COR-L47 (cell line): ENCODE data around the gene ALPL.
"Not testable (repeated sequence)": the region's sequence is repeated elsewhere in the genome, so short reads cannot be mapped to it uniquely, and the experiment has no call there.

Experiments used
- DNase-seq: peaks from one replicate; lab custom pipeline; 2025; lab: John Stamatoyannopoulos, UW

The ALPL gene

DNA sequence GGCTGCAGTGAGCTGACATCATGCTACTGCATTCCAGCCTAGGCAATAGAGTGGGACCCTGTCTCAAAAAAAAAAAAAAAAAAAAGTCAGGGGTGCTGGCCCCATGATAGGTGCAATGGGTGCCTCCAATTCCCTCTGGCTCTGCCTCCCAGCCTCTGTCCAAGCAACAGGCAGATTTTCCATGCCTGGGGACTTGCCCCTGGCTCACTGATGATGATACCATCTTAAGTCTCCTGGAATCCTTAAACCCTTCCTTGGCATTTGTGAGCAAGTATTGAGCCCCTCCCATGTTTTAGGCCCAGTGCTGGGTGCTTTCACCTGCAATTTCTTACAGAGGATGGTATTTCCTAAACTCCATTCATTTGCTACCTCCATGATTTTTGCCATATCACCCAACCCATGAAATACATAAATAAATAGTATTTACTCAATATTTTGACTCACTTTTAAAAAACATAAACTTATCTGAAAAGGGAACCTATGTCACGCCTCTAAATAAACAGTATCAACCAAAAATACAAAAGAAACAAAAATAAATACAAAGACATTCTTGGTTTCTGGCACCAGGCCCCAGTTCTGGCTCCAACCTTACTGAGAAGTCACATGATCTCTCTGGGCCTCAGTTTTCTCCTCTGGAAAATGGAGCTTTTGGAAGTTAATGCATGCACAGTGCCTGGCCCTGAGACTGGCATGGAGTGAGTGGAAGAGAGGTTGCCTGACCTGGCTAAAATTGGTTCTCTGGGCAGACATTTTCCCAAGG is 1.5 kb upstream of the ALPL start:
- DNase-seq: no peak

DNA sequence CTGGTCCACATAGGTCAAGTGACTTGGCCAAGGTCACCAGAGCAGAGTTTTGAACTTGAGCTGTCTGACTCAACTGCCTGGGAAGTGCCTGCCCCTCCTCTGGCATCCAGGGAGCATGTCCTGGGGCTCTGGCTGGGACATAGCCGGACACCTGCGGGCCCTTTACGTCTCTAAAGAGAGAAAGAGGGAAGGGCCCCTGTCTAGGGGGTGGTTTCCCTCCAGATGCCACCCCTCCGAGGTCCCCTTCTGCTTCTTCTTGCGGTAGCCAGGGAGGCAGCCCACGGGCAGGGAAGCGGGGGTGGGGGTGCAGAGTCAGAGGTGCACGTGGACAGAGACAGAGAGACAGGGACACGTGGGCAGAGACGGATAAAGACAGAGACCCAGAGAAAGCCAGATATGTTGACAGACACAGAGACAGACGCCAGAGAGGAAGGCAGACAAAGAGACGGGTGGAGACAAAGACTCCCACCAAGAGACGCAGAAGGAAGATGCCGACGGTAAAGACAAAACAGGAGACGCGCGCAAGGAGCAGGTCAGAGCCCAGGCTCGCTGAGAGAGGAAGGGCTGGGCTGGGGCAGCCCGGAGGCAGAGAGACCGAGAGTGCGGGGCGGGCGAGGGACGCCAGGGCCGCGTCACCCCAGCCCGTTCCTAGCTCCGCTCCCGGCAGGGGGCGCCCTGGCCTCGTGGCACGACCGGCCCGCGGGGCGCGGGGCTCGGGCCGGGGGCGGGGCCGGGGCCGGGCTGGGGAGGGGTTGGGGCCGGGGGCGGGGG is 458 bp upstream of the ALPL start:
- no peak for DNase-seq

DNA sequence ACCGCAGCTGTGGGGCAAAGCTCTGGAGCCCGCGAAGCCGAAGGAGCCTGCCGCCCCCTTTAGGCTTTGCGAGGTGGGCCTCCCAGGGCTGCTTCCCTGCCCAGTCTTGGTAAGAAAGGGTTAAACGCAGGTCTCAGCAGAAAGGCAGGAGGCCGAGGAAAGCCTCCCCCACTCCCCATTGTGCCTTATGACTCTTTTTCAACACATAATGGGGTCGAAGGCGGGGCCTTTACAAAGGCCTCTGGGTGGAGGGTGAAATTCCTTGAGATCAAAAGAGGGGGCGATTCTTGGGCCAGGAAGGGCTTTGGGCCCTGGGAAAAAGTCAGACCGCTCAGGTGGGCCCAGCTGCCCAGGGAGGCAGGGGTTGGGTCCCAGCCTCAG is 880 bp downstream of the ALPL start:
- no peak for DNase-seq

DNA sequence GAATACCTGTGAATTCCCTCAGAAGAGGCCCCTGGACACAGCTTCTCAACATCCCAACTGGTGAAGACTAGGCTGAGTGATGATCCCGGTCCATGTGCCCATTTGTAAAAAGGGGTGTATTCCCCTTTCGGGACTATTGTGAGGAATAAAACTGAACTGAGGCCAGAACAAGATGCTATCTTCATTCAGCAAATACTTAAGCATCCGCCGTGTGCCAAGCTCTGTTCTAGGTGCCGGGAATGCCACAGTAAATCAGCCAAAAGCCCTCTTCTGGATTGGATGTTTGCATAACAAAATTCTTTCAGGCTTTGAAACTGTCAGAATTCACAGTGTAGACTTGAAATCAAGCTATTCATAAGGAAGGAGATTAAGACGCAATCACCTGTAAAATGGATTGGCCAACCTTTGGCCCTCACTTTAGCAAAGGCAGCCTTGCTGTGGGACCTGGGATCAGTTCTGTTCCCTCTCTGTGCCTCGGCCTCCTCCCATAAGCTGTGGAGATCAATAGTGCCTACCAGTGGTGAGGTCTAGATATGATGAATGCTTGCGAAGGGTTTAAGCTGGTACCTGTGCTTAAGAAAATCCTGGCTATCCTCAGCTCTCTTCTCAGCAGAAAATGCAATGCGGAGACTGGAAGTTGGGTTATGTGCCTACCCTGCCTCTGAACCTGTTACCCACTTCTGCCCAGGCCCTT is 1.8 kb downstream of the ALPL start:
- no peak for DNase-seq

DNA sequence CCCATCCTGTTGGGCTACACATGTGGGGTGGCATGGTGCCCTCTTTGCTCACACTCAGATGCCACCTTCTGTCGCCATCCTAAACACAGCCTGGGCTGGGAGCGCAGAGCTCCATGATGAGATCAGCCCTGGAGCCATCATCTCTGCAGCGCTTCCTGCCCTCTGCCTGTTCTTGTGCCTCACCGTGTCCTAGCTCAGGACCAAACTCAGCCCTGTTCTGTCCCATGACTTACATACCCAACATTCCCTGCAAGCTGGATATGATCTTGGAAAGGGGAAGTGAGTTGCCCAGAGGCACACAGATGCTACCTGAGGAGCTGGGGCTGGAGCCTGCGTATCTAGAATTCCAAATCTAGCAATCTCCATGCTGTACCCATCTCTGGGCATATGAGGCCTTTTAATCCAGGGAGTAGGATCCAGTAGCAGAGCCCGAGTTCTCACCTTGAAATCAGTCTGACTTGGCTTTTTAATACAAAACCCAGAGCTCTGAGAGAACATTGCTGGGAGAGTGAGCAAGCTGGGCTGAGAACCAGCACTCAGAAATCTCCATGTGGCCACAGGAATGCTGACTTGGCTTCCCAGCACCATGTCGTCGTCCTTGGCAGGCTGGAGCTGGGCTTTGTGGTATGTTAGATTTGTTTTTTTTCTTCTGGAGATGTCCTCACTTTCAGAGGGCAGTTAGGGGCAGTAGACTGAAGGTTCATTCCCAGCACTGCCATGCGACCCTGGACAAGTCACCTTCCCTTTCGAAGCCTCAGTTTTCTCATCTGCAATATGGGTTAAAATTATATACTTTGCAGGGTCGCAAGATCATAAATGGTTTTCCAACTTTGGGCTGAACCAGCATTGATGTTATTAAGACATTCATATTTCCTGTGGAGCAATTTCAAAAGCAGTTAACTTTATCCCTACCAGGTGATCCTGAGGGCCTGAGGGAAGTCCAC is 2.6 kb downstream of the ALPL start:
- DNase-seq: no peak

DNA sequence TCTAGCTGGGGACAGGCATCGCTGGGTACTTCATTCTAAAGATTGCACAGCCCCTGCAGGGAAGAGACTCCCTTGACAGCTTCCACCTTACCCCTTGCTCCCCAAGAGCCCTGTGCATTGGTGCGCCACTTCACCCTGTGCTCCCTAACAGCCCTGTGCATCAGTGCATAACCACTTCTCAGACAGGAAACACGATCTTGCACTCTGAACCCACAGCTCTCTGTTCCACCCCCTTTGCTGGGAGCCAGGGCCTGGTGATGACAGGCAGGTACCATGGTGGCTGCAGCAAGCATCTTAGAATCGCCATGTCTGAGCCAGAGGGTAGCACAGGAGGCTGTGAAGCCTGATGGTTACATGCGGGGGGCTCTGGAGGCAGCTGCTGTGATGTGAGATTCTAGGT is 5.0 kb downstream of the ALPL start:
- DNase-seq: no peak

DNA sequence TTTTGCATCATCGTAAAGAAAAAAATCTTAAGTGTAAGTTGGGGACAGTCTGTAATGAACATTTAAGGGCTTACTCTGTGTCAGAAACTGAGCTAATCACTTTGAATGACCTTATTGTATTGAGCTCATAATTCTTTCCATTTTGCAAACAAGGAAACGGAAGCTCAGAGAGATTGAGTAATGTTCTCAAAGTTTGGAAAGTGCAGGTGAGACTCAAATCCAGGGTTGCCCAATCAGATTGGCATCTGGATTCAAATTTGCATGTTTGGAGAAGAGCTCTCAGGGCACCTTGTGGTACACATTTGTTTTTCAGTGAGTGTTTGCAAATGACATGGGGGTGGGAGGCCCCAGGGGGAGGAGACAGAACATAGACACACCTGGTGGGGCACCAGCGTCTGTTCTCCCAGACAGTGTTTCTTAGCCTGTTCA is 8.0 kb downstream of the ALPL start:
- DNase-seq: no peak

DNA sequence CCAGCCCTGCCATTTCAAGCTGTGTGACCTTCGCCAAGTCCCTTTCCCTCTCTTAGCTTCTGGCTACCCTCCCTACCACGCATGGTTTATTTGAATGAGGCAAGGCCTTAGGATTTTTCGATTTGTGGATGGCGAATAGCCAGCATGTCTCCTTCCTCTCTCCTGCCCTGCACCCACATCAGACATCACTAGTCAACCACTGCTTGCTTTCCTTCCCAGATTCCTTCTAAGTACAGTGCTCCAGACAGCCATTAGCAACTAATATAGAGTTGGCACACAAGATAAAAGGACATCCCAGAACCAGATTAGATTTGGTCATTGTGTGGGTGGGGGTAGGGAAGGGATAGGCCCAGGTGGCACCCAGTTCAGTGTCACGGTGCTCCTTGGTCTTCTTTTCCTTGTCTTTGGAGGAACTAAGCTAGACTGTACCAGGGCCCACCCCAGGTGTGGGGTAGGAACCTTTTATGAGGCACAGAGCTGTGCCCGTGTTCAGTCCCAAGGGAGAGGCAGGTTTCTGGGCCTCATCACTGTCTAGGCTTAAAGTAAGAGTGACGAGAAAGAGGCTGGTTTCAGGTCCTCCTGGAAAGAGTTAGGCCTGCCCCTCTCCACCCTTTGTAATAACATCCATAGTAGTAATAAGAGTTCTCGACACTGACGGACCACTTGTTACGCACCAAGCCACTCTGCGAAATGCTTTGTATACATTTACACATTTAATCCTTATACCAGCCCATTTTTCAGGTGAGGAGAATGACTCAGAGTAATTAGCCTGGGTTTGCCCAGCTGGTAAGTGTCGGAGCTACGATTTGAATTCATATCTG is 8.6 kb downstream of the ALPL start:
- no peak for DNase-seq

DNA sequence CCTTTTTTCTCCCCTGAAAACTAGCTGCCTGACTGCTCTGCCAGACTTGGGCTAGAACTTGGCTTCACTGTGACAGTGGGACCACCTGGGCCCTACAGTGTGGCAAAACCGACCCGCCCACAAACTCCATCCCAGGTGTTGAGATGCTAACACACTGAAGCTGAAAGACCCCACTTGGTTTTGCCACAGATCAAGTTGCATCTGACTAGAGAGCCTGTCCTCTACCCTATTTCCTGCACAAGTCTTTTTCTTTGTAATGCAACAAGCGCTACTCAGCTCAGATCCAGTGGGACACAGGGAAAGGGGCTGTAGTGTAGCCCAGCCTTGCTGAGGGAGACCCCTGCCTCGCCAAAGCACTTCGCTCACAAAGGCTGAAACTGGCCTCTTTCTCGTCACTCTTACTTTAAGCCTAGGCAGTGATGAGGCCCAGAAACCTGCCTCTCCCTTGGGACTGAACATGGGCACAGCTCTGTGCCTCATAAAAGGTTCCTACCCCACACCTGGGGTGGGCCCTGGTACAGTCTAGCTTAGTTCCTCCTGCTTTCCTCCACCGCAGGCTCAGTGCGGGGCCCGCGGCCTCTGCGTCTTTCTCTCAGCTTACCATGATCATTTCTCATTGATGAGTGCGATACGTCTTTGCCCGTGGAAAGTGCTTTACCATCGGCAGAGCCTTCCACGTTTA is 9.7 kb downstream of the ALPL start:
- DNase-seq: no peak

DNA sequence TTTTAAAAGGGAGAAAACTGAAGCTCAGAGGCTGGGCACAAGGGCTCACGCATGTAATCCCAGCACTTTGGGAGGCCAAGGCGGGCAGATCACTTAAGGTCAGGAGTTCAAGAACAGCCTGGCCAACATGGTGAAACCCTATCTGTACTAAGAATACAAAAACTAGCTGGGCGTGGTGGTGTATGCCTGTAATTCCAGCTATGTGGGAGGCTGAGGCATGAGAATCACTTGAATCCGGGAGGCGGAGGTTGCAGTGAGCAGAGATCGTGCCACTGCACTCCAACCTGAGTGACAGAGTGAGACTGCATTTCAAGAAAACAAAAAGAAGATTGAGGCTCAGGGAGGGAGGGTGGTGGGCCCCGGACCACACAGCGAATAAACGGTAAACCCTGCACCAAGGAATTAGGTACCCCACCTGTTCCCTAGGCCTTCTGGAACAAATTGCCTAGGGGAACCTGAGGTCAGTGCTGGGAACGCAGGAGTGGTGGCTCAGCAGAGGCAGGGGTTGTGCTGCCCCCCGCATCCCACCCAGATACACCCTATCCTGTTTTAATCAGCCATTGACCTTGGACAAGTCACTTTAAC is 10.4 kb downstream of the ALPL start:
- DNase-seq: not testable (repeated sequence)

DNA sequence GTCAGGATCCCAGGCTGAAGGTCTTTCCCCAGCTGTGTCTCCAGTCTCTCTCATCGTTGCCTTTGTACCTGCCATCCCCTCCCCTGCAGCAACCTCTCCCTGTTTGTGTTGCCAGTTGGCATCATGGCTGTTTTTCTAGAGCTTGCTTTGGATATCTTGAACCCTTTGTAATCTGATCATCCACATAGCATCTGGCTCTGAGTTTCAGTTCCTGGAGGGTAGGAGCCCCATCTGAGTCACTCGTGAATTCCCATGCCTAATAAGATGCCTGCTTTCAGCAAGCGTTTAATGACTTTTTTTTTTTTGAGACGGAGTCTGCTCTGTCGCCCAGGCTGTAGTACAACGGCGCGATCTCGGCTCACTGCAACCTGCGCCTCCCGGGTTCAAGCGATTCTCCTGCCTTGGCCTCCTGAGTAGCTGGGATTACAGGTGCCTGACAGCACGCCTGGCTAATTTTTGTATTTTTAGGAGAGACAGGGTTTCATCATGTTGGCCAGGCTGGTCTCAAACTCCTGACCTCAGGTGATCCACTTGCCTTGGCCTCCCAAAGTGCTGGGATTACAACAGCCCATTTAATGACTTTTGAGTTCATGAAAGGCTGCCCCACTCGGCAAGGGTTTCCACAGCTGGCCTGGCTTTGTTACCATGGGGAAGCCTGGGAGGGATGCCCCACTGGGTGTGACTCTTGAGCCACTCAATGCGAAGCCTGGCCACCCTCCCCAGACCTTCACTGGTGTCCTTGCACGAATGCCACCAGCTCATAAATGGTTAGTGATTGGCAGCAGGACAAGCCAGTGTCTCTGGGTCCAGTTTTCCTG is 11.9 kb downstream of the ALPL start:
- DNase-seq: no peak

DNA sequence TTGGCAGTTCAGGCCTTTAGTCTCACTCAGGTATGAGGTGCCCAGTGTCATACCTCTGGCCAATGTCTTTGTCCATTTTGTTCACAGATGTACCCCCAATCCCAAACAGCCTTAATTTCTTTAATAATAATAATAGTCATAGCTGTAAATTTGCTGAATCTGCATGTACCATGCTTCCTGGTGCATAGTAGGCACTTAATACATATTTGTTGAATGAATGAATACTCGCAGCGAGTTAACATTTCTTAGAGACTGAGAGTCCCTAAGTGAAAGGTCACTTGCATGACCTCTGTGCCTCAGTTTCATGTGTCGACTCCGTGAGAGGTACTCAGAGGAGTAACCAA is 12.5 kb downstream of the ALPL start:
- DNase-seq: no peak

DNA sequence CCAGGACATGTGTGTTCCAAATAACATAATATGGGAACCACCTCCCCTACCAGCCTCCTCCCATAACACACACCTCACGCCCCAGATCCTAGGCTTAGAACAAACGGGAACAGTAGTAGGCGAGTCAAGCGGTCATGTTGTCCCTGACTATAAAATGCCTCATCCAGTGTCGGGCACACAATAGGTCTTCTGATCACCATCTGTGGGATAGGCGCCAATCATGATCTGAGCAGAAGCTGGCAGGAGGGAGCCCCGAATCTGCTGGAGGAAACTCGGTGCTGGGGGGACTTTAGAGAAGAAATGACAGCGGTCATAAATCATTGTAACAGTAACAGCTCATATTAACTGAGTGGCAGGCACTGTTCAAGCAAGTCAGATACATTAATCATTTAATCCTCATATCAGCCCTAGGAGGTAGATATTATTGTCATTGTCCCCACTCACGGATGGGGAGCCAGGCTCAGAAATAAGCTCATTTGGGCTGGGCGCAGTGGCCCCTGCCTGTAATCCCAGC is 13.4 kb downstream of the ALPL start:
- no peak for DNase-seq

DNA sequence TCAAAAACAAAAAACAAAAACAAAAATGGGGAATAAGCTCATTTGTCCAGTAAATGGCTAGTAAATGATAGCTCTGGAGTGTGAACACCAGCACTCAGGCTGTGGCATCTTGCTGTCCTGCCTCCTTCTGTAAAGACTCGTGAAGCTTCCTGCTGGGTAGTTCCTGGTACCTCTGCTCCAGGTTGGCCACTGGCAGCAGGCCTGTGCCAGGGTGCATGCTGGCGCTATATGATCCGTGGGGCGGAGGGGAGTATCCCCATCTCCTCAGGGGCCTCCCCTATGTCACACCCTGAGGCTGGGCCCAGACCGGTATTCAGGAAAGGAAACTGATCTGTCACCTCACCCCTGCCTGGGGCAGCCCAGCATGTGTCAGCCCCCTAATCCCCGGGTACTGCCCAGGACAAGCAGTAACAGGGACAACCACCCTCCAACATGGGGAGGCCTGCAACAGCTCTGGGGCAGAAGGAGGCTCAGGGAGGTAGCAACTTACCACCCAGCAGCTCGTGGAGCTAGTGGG is 14.1 kb downstream of the ALPL start:
- DNase-seq: no peak

DNA sequence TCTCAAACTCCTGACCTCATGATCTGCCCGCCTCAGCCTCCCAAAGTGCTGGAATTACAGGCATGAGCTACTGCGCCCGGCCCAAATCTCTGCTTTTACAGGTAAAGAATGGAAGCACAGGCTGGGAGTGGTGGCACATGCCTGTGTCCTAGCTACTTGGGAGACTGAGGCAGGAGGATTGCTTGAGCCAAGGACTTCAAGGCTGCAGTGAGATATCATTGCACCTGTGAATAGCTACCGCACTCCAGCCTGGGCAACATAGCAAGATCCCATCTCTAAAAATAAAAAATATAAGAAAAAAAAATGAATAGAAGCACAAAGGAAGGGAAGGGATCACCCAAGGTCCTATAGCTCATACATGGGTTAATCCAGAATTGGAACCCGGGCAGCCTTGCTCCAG is 15.0 kb downstream of the ALPL start:
- DNase-seq: no peak

DNA sequence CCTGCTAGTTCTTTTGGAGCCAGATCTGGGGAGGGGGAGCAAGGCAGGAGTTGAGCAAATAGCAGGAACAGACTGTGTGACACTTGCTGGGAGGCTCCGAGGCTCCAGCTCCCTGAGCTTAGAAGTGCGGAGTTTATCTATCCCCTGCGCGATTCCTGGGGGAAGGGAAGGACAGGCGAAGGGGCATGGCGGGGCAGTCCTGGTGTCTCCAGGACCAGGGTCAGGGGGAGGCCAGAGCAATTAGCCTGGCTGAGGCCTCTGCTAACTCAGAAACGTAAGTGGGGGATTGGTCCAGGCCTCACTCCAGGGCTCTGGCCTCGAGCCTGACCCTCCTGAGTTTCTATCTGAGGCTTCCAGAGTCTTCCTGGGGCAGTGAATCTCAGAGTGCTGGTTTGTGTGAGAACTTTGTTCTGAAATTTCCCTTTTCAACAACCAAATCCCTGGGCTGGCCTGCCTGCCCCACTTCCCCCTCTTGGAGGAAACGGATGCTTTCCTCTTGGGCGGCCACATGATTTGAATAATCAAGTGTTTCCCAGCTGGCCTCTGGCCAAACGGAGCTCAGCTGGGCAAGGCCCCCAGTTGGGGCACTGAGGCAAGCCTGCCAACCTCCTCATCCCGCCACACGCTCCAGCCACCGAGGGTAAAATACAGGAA is 15.6 kb downstream of the ALPL start:
- no peak for DNase-seq

DNA sequence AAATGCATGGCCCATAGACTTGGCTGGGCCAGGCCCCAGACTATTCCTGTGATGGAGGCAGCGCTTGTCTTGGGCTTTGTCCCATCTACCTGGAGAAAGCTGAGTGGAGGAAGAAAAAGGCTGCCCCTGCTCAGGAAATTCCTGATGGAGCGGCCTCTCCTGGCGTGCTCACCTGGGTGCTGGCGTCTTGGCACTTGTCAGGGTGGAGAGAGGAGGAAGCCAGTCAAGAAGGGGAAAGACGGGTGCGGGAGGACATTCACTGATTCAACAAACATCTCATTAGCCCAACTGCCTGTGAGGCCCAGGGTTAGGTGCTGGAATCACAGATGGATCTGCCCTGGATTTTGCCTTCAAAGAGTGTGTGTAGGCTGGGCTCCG is 16.1 kb downstream of the ALPL start:
- DNase-seq: no peak

DNA sequence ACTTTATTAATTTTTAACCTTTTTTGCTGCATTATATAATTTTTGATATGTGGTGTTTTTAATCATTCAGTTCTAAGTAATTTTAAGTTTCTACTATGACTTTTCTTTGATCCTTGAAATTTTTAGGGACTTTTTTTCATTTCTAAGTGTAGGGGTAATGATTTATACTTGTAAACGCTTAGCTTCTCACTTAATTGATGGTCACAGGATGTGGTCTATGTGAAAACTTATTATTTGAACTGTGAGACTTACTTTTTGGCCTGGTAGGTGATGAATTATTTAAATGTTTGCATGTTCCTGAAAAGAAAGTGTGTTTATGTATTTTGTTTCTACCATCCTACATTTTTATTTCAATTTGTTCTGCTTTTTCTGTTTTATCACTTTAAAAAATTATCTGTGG is 17.2 kb downstream of the ALPL start:
- no peak for DNase-seq
